ENCODE results near the gene MAN1C1.
"Not testable (repeated sequence)": the region's sequence is repeated elsewhere in the genome, so short reads cannot be mapped to it uniquely, and the experiment has no call there.

The MAN1C1 gene

DNA sequence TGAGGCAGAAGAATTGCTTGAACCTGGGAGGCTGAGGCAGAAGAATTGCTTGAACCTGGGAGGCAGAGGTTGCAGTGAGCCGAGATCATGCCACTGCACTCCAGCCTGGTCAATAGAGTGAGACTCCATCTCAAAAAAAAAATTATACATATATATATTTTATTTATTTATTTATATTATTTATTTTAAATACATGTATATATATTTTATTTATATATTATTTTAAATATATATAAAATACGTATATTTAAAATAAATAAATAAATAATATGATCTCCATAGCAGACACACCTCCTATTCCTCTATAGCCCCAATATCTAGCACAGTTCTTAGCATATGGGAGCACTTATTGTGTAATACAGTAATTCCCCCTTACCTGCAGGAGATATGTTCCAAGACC lies 46.4 kb downstream of the MAN1C1 start:
- H3K4me1 ChIP-seq (ENCODE audit: insufficient read depth, low read length), result peaks cover 28% of the 10 kb centered on the region
- 100% methylated on average over 1 of the region's 2 CpGs for WGBS

GRCh38 chr1:25664357-25665199 lies 48.0 kb downstream of the MAN1C1 start:
- Histone ChIP-seq H3K27me3 (ENCODE audit: insufficient read depth, low read length) (no peaks in the 10 kb centered on the region), H3K9ac (ENCODE audit: low read depth, low read length) (no peak overlapping the region), H3K4me3 (ENCODE audit: low read length) (no peak overlapping the region), H3K4me1 (ENCODE audit: insufficient read depth, low read length) (peaks cover 28% of the 10 kb centered on the region), H3K36me3 (ENCODE audit: insufficient read depth, low read length) (no peaks in the 10 kb centered on the region), H3K27ac (ENCODE audit: low read depth, low read length) (no peak overlapping the region), H3K9me3 (ENCODE audit: insufficient read depth, low read depth, low read length) (no peaks in the 10 kb centered on the region)
- WGBS, result 92% methylated on average over 14 of the region's 14 CpGs

More for the DNA sequence above, 46.4 kb downstream of the MAN1C1 start:
- H3K9me3 ChIP-seq (ENCODE audit: insufficient read depth, low read depth, low read length); H3K4me3 ChIP-seq (ENCODE audit: low read length); H3K27ac ChIP-seq (ENCODE audit: low read depth, low read length); H3K9ac ChIP-seq (ENCODE audit: low read depth, low read length); H3K36me3 ChIP-seq (ENCODE audit: insufficient read depth, low read length); H3K27me3 ChIP-seq (ENCODE audit: insufficient read depth, low read length): not testable (repeated sequence)

- H3K9me3 ChIP-seq (ENCODE audit: insufficient read depth, low read depth, low read length), result no peaks in the 10 kb centered on the region
- H3K36me3 ChIP-seq (ENCODE audit: insufficient read depth, low read length), result no peaks in the 10 kb centered on the region
- no peak overlapping the region for H3K4me3 ChIP-seq (ENCODE audit: low read length)
- peaks cover 22% of the 10 kb centered on the region for H3K4me1 ChIP-seq (ENCODE audit: insufficient read depth, low read length)
- no peaks in the 10 kb centered on the region for H3K27me3 ChIP-seq (ENCODE audit: insufficient read depth, low read length)
- no peak overlapping the region for H3K27ac ChIP-seq (ENCODE audit: low read depth, low read length)
- no peak overlapping the region for H3K9ac ChIP-seq (ENCODE audit: low read depth, low read length)
- WGBS, result 77% methylated on average over 5 of the region's 5 CpGs
Observed at GRCh38 chr1:25666460-25666859, 49.9 kb downstream of the MAN1C1 start.

GRCh38 chr1:25668931-25669573 lies 52.5 kb downstream of the MAN1C1 start:
- Histone ChIP-seq H3K36me3 (ENCODE audit: insufficient read depth, low read length) (no peaks in the 10 kb centered on the region), H3K9me3 (ENCODE audit: insufficient read depth, low read depth, low read length) (no peaks in the 10 kb centered on the region), H3K9ac (ENCODE audit: low read depth, low read length) (no peak overlapping the region), H3K27ac (ENCODE audit: low read depth, low read length) (no peak overlapping the region), H3K4me1 (ENCODE audit: insufficient read depth, low read length) (peaks cover 14% of the 10 kb centered on the region), H3K27me3 (ENCODE audit: insufficient read depth, low read length) (no peaks in the 10 kb centered on the region), H3K4me3 (ENCODE audit: low read length) (no peak overlapping the region)
- 95% methylated on average over 9 of the region's 9 CpGs for WGBS

GRCh38 chr1:25669781-25670567 lies 53.4 kb downstream of the MAN1C1 start:
- WGBS, result 85% methylated on average over 4 of the region's 4 CpGs

DNA sequence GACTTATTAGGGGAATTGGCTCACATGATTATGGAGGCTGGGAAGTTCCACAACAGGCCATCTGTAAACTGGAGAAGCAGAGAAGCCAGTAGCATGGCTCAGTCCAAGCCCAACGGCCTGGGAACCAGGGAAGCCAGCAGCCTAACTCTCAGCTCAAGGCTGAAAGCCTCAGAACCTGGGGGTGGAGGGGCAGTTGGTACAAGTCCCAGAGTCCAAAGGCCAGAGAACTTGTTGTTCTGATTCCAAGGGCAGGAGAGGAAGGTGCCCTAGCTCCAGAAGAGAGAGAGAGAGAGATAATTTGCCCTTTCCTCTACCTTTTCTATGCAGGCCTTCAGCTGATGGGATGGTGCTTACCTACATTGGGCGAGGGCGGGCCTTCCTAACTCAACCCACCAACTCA lies 55.3 kb downstream of the MAN1C1 start:
- 92% methylated on average over 3 of the region's 3 CpGs for WGBS
- no peaks in the 10 kb centered on the region for H3K27me3 ChIP-seq (ENCODE audit: insufficient read depth, low read length)

More at GRCh38 chr1:25669781-25670567, 53.4 kb downstream of the MAN1C1 start:
- no peak overlapping the region for H3K4me3 ChIP-seq (ENCODE audit: low read length)
- H3K4me1 ChIP-seq (ENCODE audit: insufficient read depth, low read length), result peaks cover 14% of the 10 kb centered on the region
- no peaks in the 10 kb centered on the region for H3K27me3 ChIP-seq (ENCODE audit: insufficient read depth, low read length)
- H3K9me3 ChIP-seq (ENCODE audit: insufficient read depth, low read depth, low read length), result no peaks in the 10 kb centered on the region
- H3K36me3 ChIP-seq (ENCODE audit: insufficient read depth, low read length), result no peaks in the 10 kb centered on the region
- no peak overlapping the region for H3K9ac ChIP-seq (ENCODE audit: low read depth, low read length)
- no peak overlapping the region for H3K27ac ChIP-seq (ENCODE audit: low read depth, low read length)

DNA sequence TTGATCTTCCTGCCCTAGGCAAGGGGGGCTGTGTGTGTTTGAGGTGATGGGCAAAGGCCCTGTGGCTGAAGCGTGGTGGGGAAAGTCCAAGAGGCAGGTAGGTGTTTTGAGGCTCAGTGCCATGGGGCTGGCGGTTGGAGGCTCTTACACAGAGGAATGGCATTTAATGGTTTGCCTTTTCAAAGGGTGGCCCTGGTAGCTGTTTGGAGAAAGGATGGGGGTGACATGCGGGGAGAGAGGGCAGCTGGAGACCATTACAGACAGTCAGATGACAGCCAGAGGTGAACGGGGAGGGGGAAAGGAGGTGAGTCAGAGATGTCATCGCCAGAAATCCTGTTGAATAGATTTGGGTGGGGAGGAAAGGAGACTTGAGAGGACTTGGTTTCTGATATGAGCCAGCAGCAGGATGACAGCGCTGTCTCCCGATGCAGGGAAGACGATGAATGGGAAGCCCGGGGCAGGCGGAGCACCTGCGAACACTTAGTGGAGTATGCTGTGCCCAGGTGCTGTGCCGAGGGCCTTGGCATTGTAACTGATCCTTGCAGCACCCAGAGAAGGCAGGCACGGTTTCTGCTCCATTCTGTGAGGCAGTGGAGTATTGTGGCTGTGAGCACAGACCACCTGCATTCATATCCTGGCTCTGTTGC lies 56.3 kb downstream of the MAN1C1 start:
- Histone ChIP-seq H3K4me1 (ENCODE audit: insufficient read depth, low read length) (no peaks in the 10 kb centered on the region; the same call in 1 of the 2 replicates), H3K27me3 (ENCODE audit: insufficient read depth, low read length) (no peaks in the 10 kb centered on the region), H3K9ac (ENCODE audit: low read depth, low read length) (no peak overlapping the region), H3K36me3 (ENCODE audit: insufficient read depth, low read length) (no peaks in the 10 kb centered on the region), H3K4me3 (ENCODE audit: low read length) (no peak overlapping the region), H3K9me3 (ENCODE audit: insufficient read depth, low read depth, low read length) (no peaks in the 10 kb centered on the region), H3K27ac (ENCODE audit: low read depth, low read length) (no peak overlapping the region)
- 83% methylated on average over 13 of the region's 13 CpGs for WGBS

More for the DNA sequence above, 55.3 kb downstream of the MAN1C1 start:
- Histone ChIP-seq H3K4me1 (ENCODE audit: insufficient read depth, low read length) (peaks cover under 1% of the 10 kb centered on the region; the same call in 1 of the 2 replicates), H3K4me3 (ENCODE audit: low read length) (no peak overlapping the region), H3K9ac (ENCODE audit: low read depth, low read length) (no peak overlapping the region), H3K36me3 (ENCODE audit: insufficient read depth, low read length) (no peaks in the 10 kb centered on the region), H3K27ac (ENCODE audit: low read depth, low read length) (no peak overlapping the region), H3K9me3 (ENCODE audit: insufficient read depth, low read depth, low read length) (no peaks in the 10 kb centered on the region)

- Histone ChIP-seq H3K27me3 (ENCODE audit: insufficient read depth, low read length) (no peaks in the 10 kb centered on the region), H3K4me1 (ENCODE audit: insufficient read depth, low read length) (no peaks in the 10 kb centered on the region; the same call in 1 of the 2 replicates), H3K9ac (ENCODE audit: low read depth, low read length) (no peak overlapping the region), H3K36me3 (ENCODE audit: insufficient read depth, low read length) (no peaks in the 10 kb centered on the region), H3K9me3 (ENCODE audit: insufficient read depth, low read depth, low read length) (no peaks in the 10 kb centered on the region), H3K4me3 (ENCODE audit: low read length) (no peak overlapping the region), H3K27ac (ENCODE audit: low read depth, low read length) (no peak overlapping the region)
- WGBS, result 88% methylated on average over 3 of the region's 3 CpGs
Observed at GRCh38 chr1:25673456-25673855, 56.9 kb downstream of the MAN1C1 start.

DNA sequence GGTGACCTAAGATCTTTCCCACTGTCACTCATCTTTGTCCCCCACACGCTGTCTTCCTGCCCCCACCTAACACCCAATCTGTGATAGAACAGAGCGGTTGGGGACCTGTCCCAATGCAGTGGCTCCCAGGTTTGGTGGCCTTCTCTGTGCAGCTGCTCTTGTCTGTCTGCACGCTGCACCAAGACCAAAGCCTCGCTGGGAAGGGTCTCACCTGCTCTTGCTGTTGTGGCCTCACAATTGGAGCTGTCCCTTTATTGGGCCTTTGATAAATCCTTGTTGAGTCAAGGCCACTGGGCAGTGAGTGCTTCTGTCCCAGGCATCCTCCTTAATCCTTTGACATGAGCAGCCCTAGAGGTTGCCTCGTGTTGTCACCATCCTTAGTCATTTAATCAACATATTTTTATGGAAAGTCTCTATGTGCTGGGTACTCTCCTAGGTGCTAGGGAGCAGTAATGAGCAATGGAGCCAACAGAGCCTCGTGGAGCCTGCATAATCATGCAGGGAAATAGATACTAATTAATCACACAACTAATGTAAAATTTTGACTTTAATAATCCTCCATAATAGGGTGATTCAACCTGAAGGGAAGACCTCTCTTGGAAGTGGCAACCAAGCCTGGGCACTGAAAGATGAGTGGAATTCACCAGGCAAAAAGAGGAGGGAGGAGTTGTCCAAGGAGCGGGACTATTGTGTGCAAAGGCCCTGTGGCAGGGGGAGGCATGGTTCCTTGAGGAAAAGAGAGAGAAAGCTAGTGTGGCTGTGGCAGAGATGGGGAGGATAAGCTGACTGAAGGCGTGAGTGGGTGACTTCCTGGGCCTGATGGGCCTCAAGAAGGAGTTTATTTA lies 57.6 kb downstream of the MAN1C1 start:
- Histone ChIP-seq H3K4me1 (ENCODE audit: insufficient read depth, low read length) (no peaks in the 10 kb centered on the region; the same call in 1 of the 2 replicates), H3K9ac (ENCODE audit: low read depth, low read length) (no peak overlapping the region), H3K36me3 (ENCODE audit: insufficient read depth, low read length) (no peaks in the 10 kb centered on the region), H3K9me3 (ENCODE audit: insufficient read depth, low read depth, low read length) (no peaks in the 10 kb centered on the region), H3K27me3 (ENCODE audit: insufficient read depth, low read length) (no peaks in the 10 kb centered on the region), H3K4me3 (ENCODE audit: low read length) (no peak overlapping the region), H3K27ac (ENCODE audit: low read depth, low read length) (no peak overlapping the region)
- WGBS, result 82% methylated on average over 8 of the region's 8 CpGs

GRCh38 chr1:25674807-25675084 lies 58.2 kb downstream of the MAN1C1 start:
- no peaks in the 10 kb centered on the region for H3K27me3 ChIP-seq (ENCODE audit: insufficient read depth, low read length)
- H3K27ac ChIP-seq (ENCODE audit: low read depth, low read length), result no peak overlapping the region
- WGBS, result 70% methylated on average over 3 of the region's 3 CpGs
- no peak overlapping the region for H3K9ac ChIP-seq (ENCODE audit: low read depth, low read length)
- H3K36me3 ChIP-seq (ENCODE audit: insufficient read depth, low read length), result no peaks in the 10 kb centered on the region
- H3K4me3 ChIP-seq (ENCODE audit: low read length), result no peak overlapping the region
- no peaks in the 10 kb centered on the region; the same call in 1 of the 2 replicates for H3K4me1 ChIP-seq (ENCODE audit: insufficient read depth, low read length)
- H3K9me3 ChIP-seq (ENCODE audit: insufficient read depth, low read depth, low read length), result no peaks in the 10 kb centered on the region
